Measurements from ENCODE around the gene EHBP1.

- no peak for TF ChIP-seq YY1 (IDR thresholded peaks at IDR 0.05; ENCODE audit: insufficient read depth, insufficient read length)
- TF ChIP-seq SUZ12 (IDR thresholded peaks at IDR 0.05; ENCODE audit: extremely low read depth, insufficient read depth, insufficient read length): no peak
- TF ChIP-seq ZNF274 (IDR thresholded peaks at IDR 0.05; ENCODE audit: low read depth, low read length): no peak
Measured at GRCh38 chr2:62657783-62658182, 47.7 kb upstream of the EHBP1 start.
